ENCODE measurements around the gene BIRC2. TPM values are rescaled to one million over a fixed set of nuclear protein-coding genes. Genes with fewer than 3 reads are reported as not detected.
A peak's percentile ranks its signal among the peaks of the same experiment; 100 is the strongest.

BIRC2 gene
- total RNA-seq, 1 experiment from 2014 or later: 36.1 TPM

- no peaks in the 10 kb centered on the region for H3F3A ChIP-seq (ENCODE audit: low read length, unreplicated experiment)
- no peaks in the 10 kb centered on the region for H3K9me3 ChIP-seq (ENCODE audit: low read length)
- ChIA-PET POLR2A (ENCODE audit: unreplicated experiment) (interaction anchor here (0.5 kb wide), 1 partner anchor 19 kb away, joined by 6 read pairs; no protein-coding TSS in a partner anchor), CTCF (no interaction called here)
- intact Hi-C loops (cut with micrococcal nuclease): no loop called here
- H3K36me3 ChIP-seq (ENCODE audit: low read depth, low read length): no peaks in the 10 kb centered on the region
- no peak overlapping the region for H3K9ac ChIP-seq (ENCODE audit: low read length)
- H3K4me3 ChIP-seq (ENCODE audit: low read length): no peak overlapping the region
- no peak overlapping the region for H2AFZ ChIP-seq (ENCODE audit: low read length)
- no peak overlapping the region for H3K4me2 ChIP-seq (ENCODE audit: low read length)
- DNase-seq (no peak), ATAC-seq (no peak)
- no peaks in the 10 kb centered on the region for H3K9me2 ChIP-seq (replicated peaks; ENCODE audit: low read length)
- H3K27me3 ChIP-seq (ENCODE audit: low read length): no peaks in the 10 kb centered on the region
- H4K20me1 ChIP-seq (ENCODE audit: low read length): no peaks in the 10 kb centered on the region
- BruUV-seq (replicated peaks): no TSS peak
- H3K4me1 ChIP-seq (ENCODE audit: insufficient read depth, low read length): peaks cover 45% of the 10 kb centered on the region
- H3K79me2 ChIP-seq (ENCODE audit: low read length): peaks cover 22% of the 10 kb centered on the region; the same call in 1 of the 2 replicates
- no peak for TF ChIP-seq EZH2phosphoT487 (IDR thresholded peaks at IDR 0.05; ENCODE audit: borderline replicate concordance, low read length)
- TF ChIP-seq EZH2 (IDR thresholded peaks at IDR 0.05; ENCODE audit: low read length, unreplicated experiment): no peak
- no peak for TF ChIP-seq CTCF (conservative IDR thresholded peaks at IDR 0.05; ENCODE audit: low read depth, low read length)
- no peak overlapping the region for H3K27ac ChIP-seq (ENCODE audit: low read length)
These were observed 26.8 kb upstream of the BIRC2 start for GRCh38 chr11:102320188-102320587.

GRCh38 chr11:102320679-102321078, 26.3 kb upstream of the BIRC2 start:
- CTCF ChIA-PET: no interaction called here
- H3K4me1 ChIP-seq (ENCODE audit: insufficient read depth, low read length): peaks cover 45% of the 10 kb centered on the region
- no peaks in the 10 kb centered on the region for H3K36me3 ChIP-seq (ENCODE audit: low read depth, low read length)
- H3K9me2 ChIP-seq (replicated peaks; ENCODE audit: low read length): no peaks in the 10 kb centered on the region
- peaks cover 22% of the 10 kb centered on the region; the same call in 1 of the 2 replicates for H3K79me2 ChIP-seq (ENCODE audit: low read length)
- H2AFZ ChIP-seq (ENCODE audit: low read length): 0 out of 2 replicates have a peak overlapping the region, but pooled peaks have one; percentile 14
- no peaks in the 10 kb centered on the region for H4K20me1 ChIP-seq (ENCODE audit: low read length)
- H3F3A ChIP-seq (ENCODE audit: low read length, unreplicated experiment): no peaks in the 10 kb centered on the region
- no peaks in the 10 kb centered on the region for H3K27me3 ChIP-seq (ENCODE audit: low read length)
- H3K9me3 ChIP-seq (ENCODE audit: low read length): no peaks in the 10 kb centered on the region
- intact Hi-C loops (cut with micrococcal nuclease): no loop called here
- no peak overlapping the region for H3K9ac ChIP-seq (ENCODE audit: low read length)
- H3K4me3 ChIP-seq (ENCODE audit: low read length): no peak overlapping the region
- ATAC-seq (no peak), DNase-seq (no peak)
- H3K27ac ChIP-seq (ENCODE audit: low read length): no peak overlapping the region
- TF ChIP-seq EZH2phosphoT487 (IDR thresholded peaks at IDR 0.05; ENCODE audit: borderline replicate concordance, low read length) (no peak), EZH2 (IDR thresholded peaks at IDR 0.05; ENCODE audit: low read length, unreplicated experiment) (no peak), CTCF (conservative IDR thresholded peaks at IDR 0.05; ENCODE audit: low read depth, low read length) (no peak)
- no TSS peak for BruUV-seq (replicated peaks)
- no peak overlapping the region for H3K4me2 ChIP-seq (ENCODE audit: low read length)
- POLR2A ChIA-PET (ENCODE audit: unreplicated experiment): no interaction called here

- CTCF ChIA-PET: interaction anchor here (1.1 kb wide), 1 partner anchor 16 kb away, joined by 5 read pairs; no protein-coding TSS in a partner anchor
- H2AFZ ChIP-seq (ENCODE audit: low read length): no peak overlapping the region
- intact Hi-C loops (cut with micrococcal nuclease): no loop called here
These were observed 24.5 kb upstream of the BIRC2 start for GRCh38 chr11:102322560-102322959.

More at GRCh38 chr11:102322560-102322959, 24.5 kb upstream of the BIRC2 start:
- Histone ChIP-seq H3F3A (ENCODE audit: low read length, unreplicated experiment) (no peaks in the 10 kb centered on the region), H3K4me3 (ENCODE audit: low read length) (no peak overlapping the region), H3K79me2 (ENCODE audit: low read length) (peaks cover 22% of the 10 kb centered on the region; the same call in 1 of the 2 replicates), H4K20me1 (ENCODE audit: low read length) (no peaks in the 10 kb centered on the region), H3K36me3 (ENCODE audit: low read depth, low read length) (no peaks in the 10 kb centered on the region), H3K27me3 (ENCODE audit: low read length) (no peaks in the 10 kb centered on the region), H3K4me2 (ENCODE audit: low read length) (peak overlapping the region; percentile 19), H3K4me1 (ENCODE audit: insufficient read depth, low read length) (peaks cover 32% of the 10 kb centered on the region), H3K9me3 (ENCODE audit: low read length) (no peaks in the 10 kb centered on the region), H3K27ac (ENCODE audit: low read length) (no peak overlapping the region), H3K9ac (ENCODE audit: low read length) (no peak overlapping the region), H3K9me2 (replicated peaks; ENCODE audit: low read length) (no peaks in the 10 kb centered on the region)
- ATAC-seq (no peak), DNase-seq (no peak)
- no TSS peak for BruUV-seq (replicated peaks)
- TF ChIP-seq CTCF (conservative IDR thresholded peaks at IDR 0.05; ENCODE audit: low read depth, low read length) (no peak), EZH2phosphoT487 (IDR thresholded peaks at IDR 0.05; ENCODE audit: borderline replicate concordance, low read length) (no peak), EZH2 (IDR thresholded peaks at IDR 0.05; ENCODE audit: low read length, unreplicated experiment) (no peak)
- POLR2A ChIA-PET (ENCODE audit: unreplicated experiment): no interaction called here
